ENCODE measurements around the gene MXRA8. TPM values are rescaled to one million over a fixed set of nuclear protein-coding genes. Genes with fewer than 3 reads are reported as not detected.

The MXRA8 gene
- total and polyA plus RNA-seq, 9 of the 15 experiments (the other 6 are each of a cell fraction or from before 2014, with no cell fraction given), result 0.66 to 11.3 (median 6.3) TPM

DNA sequence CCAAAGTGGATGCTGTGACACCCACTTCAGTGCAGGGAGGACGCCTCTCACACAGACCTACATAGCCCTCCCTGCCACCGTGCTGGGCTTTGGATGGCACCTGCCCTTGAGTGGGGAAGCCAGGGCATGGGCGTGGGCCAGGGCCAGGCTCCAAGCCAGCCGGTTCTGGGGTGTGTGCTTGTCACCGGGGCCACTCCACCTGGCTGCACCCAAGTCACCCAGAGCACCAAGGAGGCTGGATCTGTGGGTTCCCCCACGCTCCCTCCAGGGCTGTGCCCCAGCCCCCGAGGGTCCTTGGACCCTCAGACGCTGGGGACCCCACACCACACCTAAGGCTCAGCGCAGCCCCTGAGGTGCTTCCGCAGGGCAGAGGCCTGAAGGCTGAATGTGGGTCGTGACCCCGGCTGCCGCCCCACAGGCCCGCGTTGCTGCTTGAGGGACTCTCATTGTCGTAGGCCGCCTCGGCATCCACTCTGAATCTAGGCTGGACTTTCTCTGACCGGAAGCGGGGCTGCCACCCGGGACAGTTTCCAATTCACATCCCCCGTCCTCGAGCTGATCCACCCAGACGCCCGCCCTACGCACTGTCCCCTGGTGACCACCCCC, 1.5 kb downstream of the MXRA8 start (continued):
- TF ChIP-seq, protein P1, sequence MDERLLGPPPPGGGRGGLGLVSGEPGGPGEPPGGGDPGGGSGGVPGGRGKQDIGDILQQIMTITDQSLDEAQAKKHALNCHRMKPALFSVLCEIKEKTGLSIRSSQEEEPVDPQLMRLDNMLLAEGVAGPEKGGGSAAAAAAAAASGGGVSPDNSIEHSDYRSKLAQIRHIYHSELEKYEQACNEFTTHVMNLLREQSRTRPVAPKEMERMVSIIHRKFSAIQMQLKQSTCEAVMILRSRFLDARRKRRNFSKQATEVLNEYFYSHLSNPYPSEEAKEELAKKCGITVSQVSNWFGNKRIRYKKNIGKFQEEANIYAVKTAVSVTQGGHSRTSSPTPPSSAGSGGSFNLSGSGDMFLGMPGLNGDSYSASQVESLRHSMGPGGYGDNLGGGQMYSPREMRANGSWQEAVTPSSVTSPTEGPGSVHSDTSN (CRISPR knock-in tag; IDR thresholded peaks at IDR 0.05; ENCODE audit: low read depth), result no peak
- TF ChIP-seq, protein P1 (tag; conservative IDR thresholded peaks at IDR 0.05; ENCODE audit: low read depth), result no peak
- TF ChIP-seq ZNF184 (CRISPR knock-in tag; IDR thresholded peaks at IDR 0.05), result no peak
- TF ChIP-seq, protein P2, sequence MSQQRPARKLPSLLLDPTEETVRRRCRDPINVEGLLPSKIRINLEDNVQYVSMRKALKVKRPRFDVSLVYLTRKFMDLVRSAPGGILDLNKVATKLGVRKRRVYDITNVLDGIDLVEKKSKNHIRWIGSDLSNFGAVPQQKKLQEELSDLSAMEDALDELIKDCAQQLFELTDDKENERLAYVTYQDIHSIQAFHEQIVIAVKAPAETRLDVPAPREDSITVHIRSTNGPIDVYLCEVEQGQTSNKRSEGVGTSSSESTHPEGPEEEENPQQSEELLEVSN (IDR thresholded peaks at IDR 0.05; ENCODE audit: borderline replicate concordance in 1 of 2, extremely low read depth in 1 of 2, insufficient read depth in 1 of 2, insufficient read length in 1 of 2, low read depth in 1 of 2, low read length in 1 of 2, poor library complexity in 1 of 2, severe bottlenecking in 1 of 2), result no peak
- TF ChIP-seq TEAD2 (tag; IDR thresholded peaks at IDR 0.05), result no peak
- TF ChIP-seq, protein P3, sequence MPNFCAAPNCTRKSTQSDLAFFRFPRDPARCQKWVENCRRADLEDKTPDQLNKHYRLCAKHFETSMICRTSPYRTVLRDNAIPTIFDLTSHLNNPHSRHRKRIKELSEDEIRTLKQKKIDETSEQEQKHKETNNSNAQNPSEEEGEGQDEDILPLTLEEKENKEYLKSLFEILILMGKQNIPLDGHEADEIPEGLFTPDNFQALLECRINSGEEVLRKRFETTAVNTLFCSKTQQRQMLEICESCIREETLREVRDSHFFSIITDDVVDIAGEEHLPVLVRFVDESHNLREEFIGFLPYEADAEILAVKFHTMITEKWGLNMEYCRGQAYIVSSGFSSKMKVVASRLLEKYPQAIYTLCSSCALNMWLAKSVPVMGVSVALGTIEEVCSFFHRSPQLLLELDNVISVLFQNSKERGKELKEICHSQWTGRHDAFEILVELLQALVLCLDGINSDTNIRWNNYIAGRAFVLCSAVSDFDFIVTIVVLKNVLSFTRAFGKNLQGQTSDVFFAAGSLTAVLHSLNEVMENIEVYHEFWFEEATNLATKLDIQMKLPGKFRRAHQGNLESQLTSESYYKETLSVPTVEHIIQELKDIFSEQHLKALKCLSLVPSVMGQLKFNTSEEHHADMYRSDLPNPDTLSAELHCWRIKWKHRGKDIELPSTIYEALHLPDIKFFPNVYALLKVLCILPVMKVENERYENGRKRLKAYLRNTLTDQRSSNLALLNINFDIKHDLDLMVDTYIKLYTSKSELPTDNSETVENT (CRISPR knock-in tag; IDR thresholded peaks at IDR 0.05), result 0 out of 2 replicates have a peak, but pooled peaks have one; percentile 38
